ENCODE results near the gene FMO4.
A peak's percentile ranks its signal among the peaks of the same experiment; 100 is the strongest.

FMO4 gene

GRCh38 chr1:171296897-171297296 is 17.1 kb upstream of the FMO4 start:
- H3K4me3 ChIP-seq (replicated peaks in 1 of 2; ENCODE audit: low read depth in 2 of 2, low read length in 2 of 2) = no peak overlapping the region
- no peak for DNase-seq (ENCODE audit: low read depth in 2 of 2)
- TF ChIP-seq CTCF (IDR thresholded peaks at IDR 0.05; ENCODE audit: low read depth, low read length) = no peak

GRCh38 chr1:171298696-171299095 is 15.3 kb upstream of the FMO4 start:
- TF ChIP-seq CTCF (IDR thresholded peaks at IDR 0.05; ENCODE audit: low read depth, low read length) = no peak
- no peak overlapping the region for H3K4me3 ChIP-seq (replicated peaks in 1 of 2; ENCODE audit: low read depth in 2 of 2, low read length in 2 of 2)
- no peak for DNase-seq (ENCODE audit: low read depth in 2 of 2)

GRCh38 chr1:171299342-171299741 is 14.6 kb upstream of the FMO4 start:
- TF ChIP-seq CTCF (IDR thresholded peaks at IDR 0.05; ENCODE audit: low read depth, low read length) = no peak
- no peak for DNase-seq (ENCODE audit: low read depth in 2 of 2)

GRCh38 chr1:171300401-171300800 is 13.6 kb upstream of the FMO4 start:
- no peak overlapping the region for H3K4me3 ChIP-seq (replicated peaks in 1 of 2; ENCODE audit: low read depth in 2 of 2, low read length in 2 of 2)
- TF ChIP-seq CTCF (IDR thresholded peaks at IDR 0.05; ENCODE audit: low read depth, low read length) = no peak
- DNase-seq (ENCODE audit: low read depth in 2 of 2) = no peak

More at GRCh38 chr1:171299342-171299741, 14.6 kb upstream of the FMO4 start:
- no peak overlapping the region for H3K4me3 ChIP-seq (replicated peaks in 1 of 2; ENCODE audit: low read depth in 2 of 2, low read length in 2 of 2)

- no peak overlapping the region for H3K4me3 ChIP-seq (replicated peaks in 1 of 2; ENCODE audit: low read depth in 2 of 2, low read length in 2 of 2)
- peak; percentile 4 to 15 for DNase-seq (ENCODE audit: low read depth in 2 of 2)
- TF ChIP-seq CTCF (IDR thresholded peaks at IDR 0.05; ENCODE audit: low read depth, low read length) = no peak
These were observed 3.3 kb upstream of the FMO4 start for GRCh38 chr1:171310661-171311087.

- TF ChIP-seq CTCF (IDR thresholded peaks at IDR 0.05; ENCODE audit: low read depth, low read length) = no peak
- DNase-seq (ENCODE audit: low read depth in 2 of 2) = no peak
These were observed 2.0 kb upstream of the FMO4 start for GRCh38 chr1:171311771-171312558.

More at GRCh38 chr1:171311771-171312558, 2.0 kb upstream of the FMO4 start:
- no peak overlapping the region for H3K4me3 ChIP-seq (replicated peaks in 1 of 2; ENCODE audit: low read depth in 2 of 2, low read length in 2 of 2)
